HepG2 (cell line): ENCODE measurements around the gene C1orf159.

Source experiments
- ATF1 ChIP-seq: IDR thresholded peaks from 2 replicates; pipeline ENCODE4 v1.6.1; 2016; ENCODE audit warnings: mild to moderate bottlenecking, control low read depth
- BHLHE40 ChIP-seq: IDR thresholded peaks from 2 replicates; pipeline ENCODE4 v1.6.1; 2011; ENCODE audit warnings: low read length, improper control_type of control experiment
- CTCF ChIP-seq: sonication (generic); formaldehyde crosslinking; IDR thresholded peaks from 2 replicates; pipeline ENCODE4 v1.5.0; 2020; ENCODE audit warnings: mild to moderate bottlenecking, missing genetic modification reagents, moderate library complexity
- FOXJ3 ChIP-seq: sonication (generic); formaldehyde crosslinking; IDR thresholded peaks from 2 replicates; pipeline ENCODE4 v1.4.0; 2020; ENCODE audit warnings: missing genetic modification reagents, mild to moderate bottlenecking, borderline replicate concordance
- MED8 ChIP-seq: sonication (generic); formaldehyde crosslinking; IDR thresholded peaks from 2 replicates; pipeline ENCODE4 v1.8.1; 2023; ENCODE audit warnings: mild to moderate bottlenecking, missing genetic modification reagents; ENCODE audit not compliant: insufficient replicate concordance
- PBX3 ChIP-seq: sonication (generic); formaldehyde crosslinking; IDR thresholded peaks from 2 replicates; pipeline ENCODE4 v1.8.1; 2023; ENCODE audit warnings: missing genetic modification reagents, inconsistent platforms, borderline replicate concordance
- POLR2A ChIP-seq, 2 experiments: IDR thresholded peaks; 2 replicates each; pipeline ENCODE4 v1.6.1; 2011; ENCODE audit warnings: low read depth in 2 of 2, low read length in 2 of 2, mild to moderate bottlenecking in 1 of 2, moderate library complexity in 1 of 2; ENCODE audit not compliant: insufficient read depth in 1 of 2
- RFX5 ChIP-seq: IDR thresholded peaks from 2 replicates; pipeline ENCODE4 v1.6.1; 2011; ENCODE audit warnings: low read depth, low read length, improper control_type of control experiment
- TAF1 ChIP-seq: sonication (generic); formaldehyde crosslinking; IDR thresholded peaks from 2 replicates; pipeline ENCODE4 v1.4.0; 2020; ENCODE audit warnings: missing genetic modification reagents
- USF2 ChIP-seq, 2 experiments: sonication (generic) in 1 of 2; formaldehyde crosslinking in 1 of 2; IDR thresholded peaks; 2 replicates each; pipeline versions ENCODE4 v1.5.1 to v1.6.1; 2011 to 2020; ENCODE audit warnings: borderline replicate concordance in 1 of 2, low read depth in 1 of 2, low read length in 1 of 2, mild to moderate bottlenecking in 1 of 2, missing genetic modification reagents in 1 of 2, moderate library complexity in 1 of 2

GRCh38 chr1:1037366-1038327 is 78.2 kb downstream of the C1orf159 start:
- TF ChIP-seq RFX5 (no peak), PBX3 (CRISPR knock-in tag) (no peak), USF2 (IDR thresholded peaks at IDR 0.05; ENCODE audit: low read depth, low read length) (no peak), USF2 (CRISPR knock-in tag; IDR thresholded peaks at IDR 0.05; ENCODE audit: borderline replicate concordance) (no peak), FOXJ3 (CRISPR knock-in tag) (no peak), ATF1 (CRISPR knock-in tag) (no peak), POLR2A (IDR thresholded peaks at IDR 0.05; ENCODE audit: insufficient read depth in 1 of 2, low read depth in 2 of 2, low read length in 2 of 2) (no peak), BHLHE40 (no peak), CTCF (CRISPR knock-in tag) (no peak), MED8 (CRISPR knock-in tag) (no peak), TAF1 (CRISPR knock-in tag) (no peak)
